Loucy (cell line): ENCODE measurements around the gene TCF15.

ENCODE experiments used
- EZH2phosphoT487 ChIP-seq: fragments of 200-600 bp; IDR thresholded peaks from 2 replicates; pipeline ENCODE4 v1.6.1; 2018; ENCODE audit warnings: antibody characterized with exemption, mild to moderate bottlenecking, moderate library complexity, borderline replicate concordance
- TF ChIP-seq, protein P1 (sequence below): fragments of 200-600 bp; sonication (generic); conservative IDR thresholded peaks from 2 replicates; pipeline ENCODE4 v1.5.1; 2014; ENCODE audit warnings: mild to moderate bottlenecking, antibody characterized with exemption, low read length

GRCh38 chr20:611047-611842 is 1.1 kb upstream of the TCF15 start:
- TF ChIP-seq, protein P1, sequence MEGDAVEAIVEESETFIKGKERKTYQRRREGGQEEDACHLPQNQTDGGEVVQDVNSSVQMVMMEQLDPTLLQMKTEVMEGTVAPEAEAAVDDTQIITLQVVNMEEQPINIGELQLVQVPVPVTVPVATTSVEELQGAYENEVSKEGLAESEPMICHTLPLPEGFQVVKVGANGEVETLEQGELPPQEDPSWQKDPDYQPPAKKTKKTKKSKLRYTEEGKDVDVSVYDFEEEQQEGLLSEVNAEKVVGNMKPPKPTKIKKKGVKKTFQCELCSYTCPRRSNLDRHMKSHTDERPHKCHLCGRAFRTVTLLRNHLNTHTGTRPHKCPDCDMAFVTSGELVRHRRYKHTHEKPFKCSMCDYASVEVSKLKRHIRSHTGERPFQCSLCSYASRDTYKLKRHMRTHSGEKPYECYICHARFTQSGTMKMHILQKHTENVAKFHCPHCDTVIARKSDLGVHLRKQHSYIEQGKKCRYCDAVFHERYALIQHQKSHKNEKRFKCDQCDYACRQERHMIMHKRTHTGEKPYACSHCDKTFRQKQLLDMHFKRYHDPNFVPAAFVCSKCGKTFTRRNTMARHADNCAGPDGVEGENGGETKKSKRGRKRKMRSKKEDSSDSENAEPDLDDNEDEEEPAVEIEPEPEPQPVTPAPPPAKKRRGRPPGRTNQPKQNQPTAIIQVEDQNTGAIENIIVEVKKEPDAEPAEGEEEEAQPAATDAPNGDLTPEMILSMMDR: no peak
- TF ChIP-seq EZH2phosphoT487: no peak
